GM18868 (cell line): Measurements from ENCODE around the gene LSM14A.
"Not testable (repeated sequence)": the region's sequence is repeated elsewhere in the genome, so short reads cannot be mapped to it uniquely, and the experiment has no call there.

Experiments used
- ATAC-seq: cut with Tn5 transposase; IDR thresholded peaks from one replicate; pipeline ENCODE4 v1.9.1; 2021; ENCODE audit warnings: mild to moderate bottlenecking, moderate library complexity; ENCODE audit not compliant: unreplicated experiment

The LSM14A gene

DNA sequence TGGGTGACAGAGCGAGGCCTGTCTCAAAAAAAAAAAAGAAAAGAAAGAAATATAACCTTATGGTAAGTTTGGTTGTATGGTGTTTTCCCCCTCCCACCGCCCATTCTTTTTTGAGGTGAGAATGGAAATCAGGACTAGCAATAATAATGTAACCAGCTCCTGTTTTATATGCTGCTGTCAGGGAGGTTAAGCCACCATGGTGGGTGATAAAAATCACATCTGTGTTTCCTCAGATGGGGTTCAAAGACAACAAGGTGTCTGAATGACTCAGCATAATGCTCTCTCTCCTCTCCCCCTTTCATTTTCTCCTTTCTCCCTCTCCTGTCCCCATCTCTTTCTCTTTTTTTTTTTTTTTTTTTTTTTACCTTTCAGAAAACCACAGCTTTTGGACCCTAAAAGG is 53.7 kb downstream of the LSM14A start:
- ATAC-seq, result no peak

DNA sequence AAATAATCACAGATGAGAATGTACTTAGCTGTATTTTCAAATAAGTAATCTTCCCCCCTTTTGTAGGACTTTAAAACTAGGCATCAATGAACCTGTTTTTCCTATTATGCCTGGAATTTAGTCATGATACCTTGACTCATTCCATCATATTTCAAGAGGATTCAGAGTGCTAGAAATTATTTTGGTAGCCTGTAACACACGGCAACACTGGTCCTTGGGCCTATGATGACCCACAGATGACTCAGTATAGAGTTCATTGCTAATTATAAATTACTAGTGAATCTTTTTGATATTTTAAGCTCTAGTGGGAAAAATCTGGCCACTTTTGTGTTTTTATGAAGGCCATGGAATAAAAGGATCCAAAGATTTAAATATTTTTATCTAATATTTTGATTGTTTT is 56.0 kb downstream of the LSM14A start:
- ATAC-seq, result no peak

DNA sequence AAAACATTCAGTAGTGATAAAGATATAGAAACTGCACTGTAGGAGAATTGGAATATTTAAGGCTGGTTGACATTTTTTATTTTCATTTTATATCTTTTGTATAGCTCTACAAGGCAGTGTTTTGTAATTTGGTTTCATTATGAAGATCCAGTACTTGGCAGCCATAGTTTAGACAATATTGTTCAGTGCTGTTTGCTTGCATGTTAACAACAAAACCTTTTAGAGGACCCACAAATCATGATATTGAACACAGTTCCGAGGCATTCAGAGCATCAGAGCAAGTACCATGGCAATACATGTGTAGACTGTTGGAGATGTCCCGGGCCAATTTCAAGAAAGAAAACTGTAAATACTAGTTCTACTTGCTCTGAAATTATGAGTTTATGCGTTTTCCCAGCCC is 56.5 kb downstream of the LSM14A start:
- no peak for ATAC-seq

DNA sequence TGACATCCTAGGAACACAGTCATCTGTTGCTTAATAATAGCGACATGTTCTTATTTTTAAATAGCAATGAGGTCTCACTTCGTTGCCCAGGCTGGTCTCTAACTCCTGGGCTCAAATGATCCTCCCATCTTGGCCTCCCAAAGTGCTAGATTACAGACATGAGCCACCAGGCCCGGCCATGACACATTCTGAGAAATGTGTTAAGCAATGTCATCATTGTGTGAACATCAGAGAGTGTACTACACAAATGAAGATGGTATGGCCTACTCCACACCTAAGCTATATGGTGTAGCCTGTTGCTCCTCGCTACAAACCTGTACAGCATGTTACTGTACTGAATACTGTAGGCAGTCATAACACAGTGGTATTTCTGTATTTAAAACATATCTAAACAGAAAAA is 57.4 kb downstream of the LSM14A start:
- no peak for ATAC-seq

DNA sequence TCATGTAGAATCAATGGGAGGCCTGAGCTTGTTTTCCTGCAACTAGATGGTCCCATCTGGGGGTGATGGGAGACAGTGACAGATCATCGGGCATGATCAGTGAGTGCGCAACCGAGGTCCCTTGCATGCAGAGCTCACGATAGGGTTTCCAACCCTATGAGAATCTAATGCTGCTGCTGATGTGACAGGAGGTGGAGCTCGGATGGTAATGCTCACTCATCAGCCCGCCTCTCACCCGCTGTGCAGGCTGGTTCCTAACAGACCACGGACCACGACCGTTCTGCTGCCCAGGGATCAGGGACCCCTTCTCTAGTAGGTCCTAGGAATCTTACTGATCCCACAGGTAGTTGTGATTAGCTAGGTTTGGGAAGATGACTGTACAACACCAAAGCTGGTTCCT is 58.5 kb downstream of the LSM14A start:
- no peak for ATAC-seq

DNA sequence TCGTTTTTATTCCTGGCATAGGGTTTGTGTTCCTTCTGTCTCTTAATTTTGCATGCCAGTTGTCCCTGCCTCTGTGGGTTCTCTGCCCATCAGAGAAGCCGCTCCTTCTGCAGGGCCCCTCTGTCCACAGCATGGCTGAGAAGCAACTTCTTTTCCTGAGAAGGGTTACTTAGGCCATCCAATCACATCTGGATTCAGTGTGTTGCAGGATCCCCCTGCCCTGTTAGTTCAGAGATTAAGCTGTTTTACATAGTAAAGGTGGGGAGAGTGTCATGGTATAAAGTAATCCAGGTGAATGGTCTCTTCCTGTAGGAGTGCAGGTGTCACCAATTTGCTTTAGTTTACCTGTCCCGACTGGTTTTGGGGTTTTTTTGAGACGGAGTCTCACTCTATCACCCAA is 59.1 kb downstream of the LSM14A start:
- no peak for ATAC-seq

DNA sequence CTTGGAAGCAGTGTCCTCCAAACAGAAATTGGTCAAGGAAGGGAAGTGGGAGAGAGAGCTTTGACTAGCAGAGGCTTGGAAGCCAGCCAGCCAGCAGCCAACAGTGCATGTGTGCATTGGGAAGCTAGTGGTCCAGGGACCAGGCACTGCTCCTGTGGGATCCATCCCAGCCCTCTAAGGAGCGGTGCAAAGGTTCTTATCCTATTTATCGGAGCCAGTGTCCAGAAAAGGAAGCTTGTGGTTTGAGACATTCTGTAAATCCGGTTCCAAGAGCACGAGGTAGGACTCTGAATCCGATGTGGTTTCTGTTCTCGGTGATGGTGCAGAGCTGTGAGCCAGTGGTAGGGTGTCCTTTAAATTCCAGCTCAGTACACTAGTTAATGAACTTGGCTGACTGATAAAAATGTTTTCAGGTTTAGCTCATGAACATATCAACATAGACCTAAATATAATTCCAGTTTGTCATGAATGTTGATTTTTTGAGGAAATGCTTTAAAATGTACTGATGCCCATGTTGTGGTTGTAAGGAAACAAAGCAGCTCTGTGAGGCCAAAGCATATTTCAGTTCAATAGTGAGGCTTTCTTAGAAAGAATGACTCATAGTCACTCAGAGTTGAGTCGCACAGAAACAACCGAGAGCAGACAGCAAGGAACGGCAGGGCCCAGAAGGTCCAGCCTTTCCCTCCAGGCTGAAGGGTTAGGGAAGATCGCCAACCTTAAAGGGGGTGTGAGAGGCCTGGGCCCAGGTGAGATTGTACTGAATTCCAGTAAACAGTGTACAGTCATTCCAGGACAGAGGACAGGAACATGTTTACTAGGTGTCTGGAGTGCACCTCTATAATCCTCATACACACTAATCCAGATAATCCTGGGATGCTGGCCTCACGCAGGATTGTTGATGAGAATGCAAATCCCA is 60.5 kb downstream of the LSM14A start:
- peak; percentile 63 for ATAC-seq

DNA sequence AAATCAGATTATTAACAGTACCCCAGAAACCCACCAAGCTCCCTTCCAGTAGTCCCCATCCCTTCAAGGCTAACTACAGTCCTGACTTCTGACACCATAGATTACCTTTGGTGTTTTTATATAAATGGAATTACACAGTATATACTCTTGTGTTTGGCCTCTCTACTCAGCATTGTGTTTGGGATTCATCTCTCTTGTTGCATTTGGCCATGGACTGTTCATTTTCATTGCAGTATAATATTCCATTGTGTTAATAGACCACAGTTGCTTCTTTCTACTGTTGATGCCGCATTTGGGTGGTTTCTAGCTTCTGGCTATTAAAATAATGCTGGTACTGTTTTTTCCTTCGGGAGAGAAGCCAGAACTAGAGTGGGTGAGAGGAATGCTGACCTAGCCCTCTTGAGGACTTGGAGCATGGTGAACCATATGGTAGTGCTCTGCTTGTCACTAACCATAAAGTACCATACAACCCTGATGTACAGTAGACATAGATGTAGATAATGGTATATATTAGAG is 63.2 kb downstream of the LSM14A start:
- ATAC-seq, result no peak

DNA sequence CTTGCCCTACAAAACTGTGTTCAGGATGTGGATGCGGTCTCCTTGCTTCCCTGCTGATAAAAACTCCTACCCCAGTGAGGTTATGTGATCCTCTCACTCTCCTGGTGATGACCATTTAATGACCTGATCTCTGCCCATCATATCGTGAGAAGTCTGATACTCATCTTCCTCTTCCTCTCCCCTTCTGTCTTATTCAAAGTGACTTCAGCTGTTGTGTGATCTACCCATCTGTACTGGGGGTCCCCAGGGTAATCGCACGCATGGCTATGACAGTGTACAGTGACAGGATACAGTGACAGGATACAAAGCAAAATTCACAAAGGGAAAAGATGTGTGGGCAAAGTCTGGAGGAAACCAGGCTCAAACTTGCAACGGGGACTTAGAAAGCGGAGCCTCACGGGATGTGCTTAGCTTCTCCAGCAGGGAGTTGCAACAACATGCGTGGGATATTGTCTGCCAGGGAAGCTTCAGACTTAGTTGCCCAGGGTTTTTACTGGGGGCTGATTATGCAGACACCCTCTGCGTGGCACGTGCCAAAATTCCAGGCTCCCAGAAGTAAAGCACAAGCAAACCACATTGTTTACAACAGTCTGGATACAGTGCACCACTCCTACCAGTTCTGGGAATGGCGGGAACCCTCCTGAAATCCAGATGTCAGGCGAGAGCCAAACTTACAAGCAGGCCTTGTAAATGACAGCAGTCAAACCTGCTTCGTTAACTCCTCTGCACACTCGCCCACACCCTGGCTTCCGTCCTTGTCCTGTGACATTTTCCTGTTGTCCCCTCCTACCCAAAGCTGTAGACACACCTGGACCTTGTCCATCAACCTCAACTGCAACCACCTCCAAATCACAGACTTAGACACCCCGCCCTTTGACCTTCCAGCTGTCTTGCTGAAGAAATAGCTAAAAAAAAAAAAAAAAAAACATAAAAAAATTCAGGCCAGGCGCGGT is 64.0 kb downstream of the LSM14A start:
- no peak for ATAC-seq

DNA sequence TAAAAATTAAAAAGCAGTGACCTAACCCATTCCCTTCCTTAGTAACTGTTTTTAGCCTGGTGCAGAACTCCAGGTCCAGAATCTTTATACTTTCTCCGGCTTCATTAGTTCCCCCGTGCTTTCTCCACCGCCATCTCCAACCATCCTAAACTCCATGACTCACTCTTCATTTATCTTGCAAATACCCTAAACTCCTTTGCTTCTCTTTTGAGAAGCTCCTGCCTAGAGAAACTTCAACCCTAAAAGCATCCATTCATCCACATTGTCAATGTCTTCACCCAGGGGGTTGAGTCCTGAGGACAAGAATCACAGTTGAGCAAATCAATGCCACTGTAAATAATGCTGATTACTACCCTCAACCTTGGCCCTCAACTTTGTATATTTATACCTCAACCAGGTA is 65.0 kb downstream of the LSM14A start:
- ATAC-seq, result no peak

DNA sequence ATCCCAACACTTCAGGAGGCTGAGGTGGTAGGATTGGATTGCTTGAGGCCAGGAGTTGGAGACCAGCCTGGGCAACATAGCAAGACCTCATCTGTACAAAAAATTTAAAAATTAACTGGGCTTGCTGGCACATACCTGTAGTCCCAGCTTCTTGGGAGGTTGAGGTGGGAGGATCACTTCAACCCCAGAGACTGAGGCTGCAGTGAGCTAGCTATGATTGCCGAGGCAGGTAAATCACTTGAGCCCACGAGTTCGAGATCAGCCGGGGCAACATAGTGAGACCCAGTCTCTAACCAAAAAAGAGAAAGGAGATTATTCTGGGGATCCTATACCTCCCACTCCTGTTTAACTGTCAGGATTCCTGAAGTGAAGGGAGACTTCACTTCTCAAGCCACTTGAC is 65.6 kb downstream of the LSM14A start:
- ATAC-seq, result no peak

DNA sequence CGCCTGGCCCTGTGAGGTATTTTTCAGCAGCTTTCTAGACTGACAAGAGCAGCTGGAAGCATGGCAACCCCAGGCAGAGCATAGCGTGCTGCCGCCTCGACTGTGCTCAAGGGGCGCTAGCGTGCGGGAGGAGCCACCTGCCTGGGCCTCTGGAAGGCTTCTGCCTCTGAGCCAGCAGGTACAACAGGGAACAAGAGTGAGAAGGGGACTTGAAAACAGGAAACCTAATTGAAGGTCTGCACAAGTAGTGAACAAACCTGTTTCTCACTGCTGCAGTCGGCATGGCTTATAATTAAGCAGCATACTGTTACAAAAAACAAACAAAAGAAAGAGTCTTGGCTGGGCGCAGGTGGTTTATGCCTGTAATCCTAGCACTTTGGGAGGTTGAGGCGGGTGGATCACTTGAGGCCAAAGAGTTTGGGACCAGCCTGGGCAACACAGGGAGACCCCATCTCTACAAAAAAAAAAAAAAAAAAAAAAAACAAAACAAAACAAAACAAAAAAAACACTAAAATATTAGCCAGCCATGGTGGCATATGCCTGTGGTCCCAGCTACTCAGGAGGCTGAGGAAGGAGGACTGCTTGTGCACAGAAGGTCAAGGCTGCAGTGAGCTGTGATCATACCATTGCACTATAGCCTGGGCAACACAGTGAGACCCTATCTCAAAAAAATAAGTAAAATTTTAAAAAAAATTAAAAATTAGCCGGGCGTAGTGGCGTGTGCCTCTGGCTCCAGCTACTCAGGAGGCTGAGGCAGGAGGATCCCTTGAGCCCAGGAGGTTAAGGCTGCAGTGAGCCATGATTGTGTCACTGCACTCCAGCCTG is 69.4 kb downstream of the LSM14A start:
- no peak for ATAC-seq

DNA sequence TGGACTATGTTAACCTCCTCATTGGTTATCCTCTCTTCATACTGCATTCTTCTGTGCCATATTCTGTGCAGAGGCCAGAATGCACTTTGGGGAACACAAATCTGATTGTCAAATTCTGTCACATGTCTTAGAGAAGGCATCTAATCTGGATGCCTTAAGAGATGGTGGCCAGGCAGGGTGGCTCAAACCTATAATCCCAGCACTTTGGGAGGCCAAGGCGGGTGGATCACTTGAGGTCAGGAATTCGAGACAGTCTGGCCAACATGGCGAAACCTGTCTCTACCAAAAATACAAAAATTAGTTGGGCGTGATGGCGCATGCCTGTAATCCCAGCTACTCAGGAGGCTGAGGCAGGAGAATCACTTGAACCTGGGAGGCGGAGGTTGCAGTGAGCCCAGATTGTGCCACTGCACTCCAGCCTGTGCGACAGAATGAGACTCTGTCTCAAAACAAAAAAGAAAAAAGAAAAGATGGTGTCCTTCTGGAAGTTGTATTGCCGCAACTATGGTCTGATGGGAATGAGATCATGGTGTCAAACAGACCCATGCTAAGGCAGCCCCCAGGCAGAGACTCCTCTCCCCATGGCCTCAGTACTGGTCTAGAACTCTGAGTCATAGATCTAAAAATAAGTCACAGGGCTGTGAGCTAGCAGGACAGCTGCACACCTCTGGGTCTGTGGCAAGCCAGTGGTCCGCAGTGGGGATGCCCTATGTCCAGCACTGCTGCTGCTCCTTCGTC is 71.0 kb downstream of the LSM14A start:
- not testable (repeated sequence) for ATAC-seq

DNA sequence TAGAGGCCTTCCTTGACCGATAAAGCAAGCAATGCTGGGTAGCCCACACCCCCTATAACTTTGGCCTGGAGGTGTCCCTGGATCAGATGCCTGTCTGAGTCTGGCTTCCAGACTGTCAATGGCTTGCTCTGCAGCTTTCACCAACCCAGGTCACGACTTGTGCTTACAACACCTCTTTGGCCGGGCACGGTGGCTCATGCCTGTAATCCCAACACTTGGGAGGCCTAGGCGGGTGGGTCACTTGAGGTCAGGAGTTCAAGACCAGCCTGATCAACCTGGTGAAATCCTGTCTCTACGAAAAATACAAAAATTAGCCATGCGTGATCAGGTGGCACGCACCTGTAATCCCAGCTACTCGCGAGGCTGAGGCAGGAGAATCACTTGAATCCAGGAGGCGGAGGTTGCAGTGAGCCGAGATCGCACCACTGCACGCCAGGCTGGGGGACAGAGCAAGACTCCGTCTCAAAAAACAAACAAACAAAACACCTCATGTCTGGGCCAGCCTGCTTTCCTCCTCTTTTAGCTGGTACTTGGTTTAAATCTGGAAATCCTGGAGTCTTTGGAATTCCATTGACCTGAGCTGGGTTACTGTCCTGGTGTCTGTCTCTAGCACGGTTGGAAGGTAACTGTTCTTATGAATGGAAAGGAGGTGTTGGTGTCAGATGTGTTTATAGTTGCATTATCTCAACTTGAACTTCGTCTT is 71.7 kb downstream of the LSM14A start:
- ATAC-seq, result no peak

DNA sequence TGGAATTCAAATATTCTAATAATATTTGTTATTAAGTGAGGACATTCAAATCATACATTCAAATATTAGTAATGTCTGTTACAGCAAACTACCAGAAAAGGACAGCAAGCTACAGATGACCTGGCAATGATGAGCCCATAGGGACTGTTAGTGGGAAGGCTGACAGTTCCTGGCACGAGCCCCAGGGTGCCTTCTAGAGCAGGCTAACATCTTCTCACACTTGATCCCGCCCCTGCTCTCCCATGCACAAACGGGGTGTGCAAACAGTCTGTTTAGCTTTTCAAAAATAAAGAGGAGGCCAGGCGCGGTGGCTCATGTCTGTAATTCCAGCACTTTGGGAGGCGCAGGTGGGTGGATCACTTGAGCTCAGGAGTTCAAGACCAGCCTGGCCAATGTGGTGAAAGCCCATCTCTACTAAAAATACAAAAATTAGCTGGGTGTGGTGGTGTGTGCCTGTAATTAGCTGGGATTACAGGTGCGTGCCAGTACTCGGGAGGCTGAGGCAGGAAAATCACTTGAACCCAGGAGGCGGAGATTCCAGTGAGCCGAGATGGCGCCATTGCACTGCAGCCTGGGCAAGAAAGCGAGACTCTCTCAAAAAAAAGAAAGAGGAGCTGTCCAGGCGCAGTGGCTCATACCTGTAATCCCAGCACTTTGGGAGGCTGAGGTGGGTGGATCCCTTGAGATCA is 72.5 kb downstream of the LSM14A start:
- no peak for ATAC-seq

DNA sequence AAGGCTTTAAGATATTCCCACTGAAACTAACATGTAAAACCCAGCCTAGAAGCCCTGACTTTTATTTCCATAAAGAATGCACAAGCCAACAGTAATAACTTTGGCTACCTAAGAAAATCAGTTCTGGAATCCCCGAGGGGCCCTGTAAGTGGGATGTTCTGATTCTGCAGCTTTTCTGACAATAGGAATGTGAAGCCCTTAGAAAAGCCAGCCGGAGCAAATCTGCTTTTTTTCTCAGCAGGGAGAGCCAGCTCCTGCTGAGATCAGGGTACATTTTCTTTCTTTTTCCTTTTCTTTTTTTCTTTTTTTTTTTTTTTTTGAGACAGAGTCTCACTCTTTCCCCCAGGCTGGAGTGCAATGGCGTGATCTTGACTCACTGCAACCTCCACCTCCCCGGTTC is 74.0 kb downstream of the LSM14A start:
- no peak for ATAC-seq

DNA sequence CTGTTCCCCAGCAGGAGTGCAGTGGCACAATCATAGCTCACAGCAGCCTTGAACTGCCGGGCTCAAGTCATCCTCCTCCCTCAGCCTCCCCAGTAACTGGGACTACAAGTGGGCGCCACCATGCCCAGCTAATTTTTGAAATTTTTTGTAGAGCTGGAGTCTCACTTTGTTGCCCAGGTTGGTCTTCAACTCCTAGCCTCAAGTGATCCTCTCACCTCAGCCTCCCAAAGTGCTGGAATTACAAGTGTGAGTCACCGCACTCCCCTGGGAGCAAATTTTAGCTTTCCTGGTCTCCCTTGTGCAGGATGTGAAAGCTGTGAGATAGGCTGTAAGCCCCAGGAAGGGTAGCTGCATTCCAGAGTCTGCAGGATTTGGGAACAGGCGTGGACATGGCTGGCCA is 76.6 kb downstream of the LSM14A start:
- no peak for ATAC-seq

DNA sequence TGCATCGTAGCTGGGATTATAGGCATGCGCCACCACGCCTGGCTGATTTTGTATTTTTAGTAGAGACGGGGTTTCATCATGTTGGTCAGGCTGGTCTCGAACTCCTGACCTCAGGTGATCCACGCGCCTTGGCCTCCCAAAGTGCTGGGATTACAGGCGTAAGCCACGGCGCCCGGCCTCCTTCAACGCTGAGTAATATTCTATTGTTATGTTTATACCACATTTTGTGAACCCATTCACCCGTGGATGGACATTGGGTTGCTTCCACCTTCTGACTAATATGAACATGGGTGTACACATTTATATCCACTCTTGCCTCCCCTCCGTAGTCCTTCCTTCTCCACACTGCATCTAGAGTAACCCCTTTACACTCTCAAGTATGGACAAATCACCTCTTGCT is 80.9 kb downstream of the LSM14A start:
- ATAC-seq, result not testable (repeated sequence)

DNA sequence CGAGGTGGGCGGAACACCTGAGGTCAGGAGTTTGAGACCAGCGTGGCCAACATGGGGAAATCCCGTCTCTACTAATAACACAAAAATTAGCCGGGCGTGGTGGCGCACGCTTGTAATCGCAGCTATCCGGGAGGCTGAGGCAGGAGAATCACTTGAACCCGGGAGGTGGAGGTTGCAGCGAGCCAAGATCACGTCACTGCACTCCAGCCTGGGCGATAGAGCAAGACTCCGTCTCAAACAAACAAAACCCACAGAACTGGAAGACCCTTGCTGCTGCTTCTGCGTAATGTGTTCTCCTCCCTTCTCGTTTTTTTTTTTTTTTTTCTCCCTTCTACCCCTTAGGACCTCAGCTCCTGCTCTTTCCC is 81.4 kb downstream of the LSM14A start:
- ATAC-seq, result not testable (repeated sequence)
